ENCODE results near the gene CD74. TPM values are rescaled to one million over a fixed set of nuclear protein-coding genes. Genes with fewer than 3 reads are reported as not detected.

The CD74 gene
- total RNA-seq, 1 donor from 2014 or later, result 1.1 TPM

DNA sequence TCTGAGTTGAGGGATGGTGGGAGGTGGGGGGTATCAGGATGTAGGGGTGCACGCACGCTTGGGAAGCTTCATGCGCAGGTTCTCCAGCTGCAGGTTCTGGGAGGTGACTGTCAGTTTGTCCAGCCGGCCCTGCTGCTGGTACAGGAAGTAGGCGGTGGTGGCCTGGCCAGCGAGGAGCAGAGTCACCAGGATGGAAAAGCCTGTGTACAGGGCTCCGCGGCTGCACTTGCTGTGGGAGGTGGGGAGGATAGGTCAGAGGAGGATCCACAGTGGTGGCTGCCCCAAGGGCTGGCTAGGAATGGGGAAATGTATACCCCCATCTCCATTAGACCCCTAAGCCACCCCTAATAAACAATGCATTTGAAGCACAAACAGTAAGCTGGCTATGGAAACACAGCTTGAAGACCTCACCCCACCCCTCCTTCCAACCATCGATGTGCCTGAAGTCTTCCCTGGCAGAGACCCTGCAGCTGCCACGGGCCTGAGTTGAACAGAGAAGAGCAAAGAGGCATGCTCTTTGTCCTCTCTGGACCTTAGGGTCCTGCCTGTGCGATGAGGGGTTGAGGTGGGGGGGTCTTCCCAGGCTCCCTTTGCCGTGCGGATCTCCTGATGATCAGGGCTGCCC lies 5.5 kb downstream of the CD74 start:
- H3K4me3 ChIP-seq (ENCODE audit: low read depth, low read length), result no peak overlapping the region
- no peaks in the 10 kb centered on the region for H3K36me3 ChIP-seq (ENCODE audit: control insufficient read depth, insufficient read depth, low read length)
- FAIRE-seq, result no peak
- DNase-seq (ENCODE audit: low read depth), result no peak
- no peak for TF ChIP-seq CTCF (IDR thresholded peaks at IDR 0.05; ENCODE audit: insufficient read depth, low read length, severe bottlenecking)
- H3K27me3 ChIP-seq (ENCODE audit: control insufficient read depth, insufficient read depth, low read length), result no peaks in the 10 kb centered on the region

DNA sequence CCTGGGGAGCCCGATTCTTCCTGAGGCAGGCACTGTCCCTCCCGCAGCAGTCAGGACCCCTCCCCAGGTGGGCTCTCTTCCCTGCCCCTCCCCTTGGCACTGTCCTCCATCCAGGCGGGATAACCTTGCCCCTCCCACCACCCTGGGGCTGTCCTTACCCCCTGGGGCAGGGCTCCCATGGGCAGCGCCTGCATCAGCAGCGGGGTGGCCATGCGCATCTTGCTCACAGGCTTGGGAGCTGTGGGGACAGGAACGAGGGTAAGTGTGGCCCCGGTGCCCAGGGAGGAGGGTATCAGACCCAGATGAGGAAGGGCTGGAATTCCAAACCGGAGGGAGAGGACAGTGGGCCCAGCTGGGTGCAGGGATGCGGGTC lies 6.0 kb downstream of the CD74 start:
- Histone ChIP-seq H3K4me3 (ENCODE audit: low read depth, low read length) (no peak overlapping the region), H3K27me3 (ENCODE audit: control insufficient read depth, insufficient read depth, low read length) (no peaks in the 10 kb centered on the region), H3K36me3 (ENCODE audit: control insufficient read depth, insufficient read depth, low read length) (no peaks in the 10 kb centered on the region)
- no peak for TF ChIP-seq CTCF (IDR thresholded peaks at IDR 0.05; ENCODE audit: insufficient read depth, low read length, severe bottlenecking)
- FAIRE-seq (no peak), DNase-seq (ENCODE audit: low read depth) (no peak)

DNA sequence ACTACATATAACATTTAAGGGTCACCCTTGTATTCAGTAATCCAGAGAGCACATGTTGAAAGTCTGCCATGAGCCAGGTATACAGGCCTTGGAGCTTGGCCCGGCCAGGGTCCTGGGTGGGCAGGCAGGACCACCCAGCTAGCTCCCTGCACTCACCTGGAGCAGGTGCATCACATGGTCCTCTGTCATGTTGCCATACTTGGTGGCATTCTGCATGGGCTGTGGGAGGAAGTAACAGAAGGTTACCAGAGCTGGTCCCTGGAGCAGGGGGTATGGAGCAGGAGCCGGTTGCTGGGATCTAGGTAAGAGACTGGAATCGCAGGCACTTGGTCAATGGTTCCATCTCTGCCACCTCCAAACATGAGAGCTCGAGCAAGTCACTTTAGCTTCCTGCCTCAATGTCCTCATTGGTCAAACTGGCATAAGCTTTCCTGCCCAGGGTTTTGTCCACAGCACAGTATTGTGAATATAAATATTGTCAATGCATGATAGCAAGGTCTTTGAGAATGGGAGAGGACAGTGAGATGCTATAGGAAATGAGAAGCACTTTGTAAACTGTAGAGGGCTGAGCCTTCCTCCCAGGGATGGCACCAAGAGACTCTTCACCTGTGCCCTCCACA lies 6.5 kb downstream of the CD74 start:
- Histone ChIP-seq H3K4me3 (ENCODE audit: low read depth, low read length) (no peak overlapping the region), H3K27me3 (ENCODE audit: control insufficient read depth, insufficient read depth, low read length) (no peaks in the 10 kb centered on the region), H3K36me3 (ENCODE audit: control insufficient read depth, insufficient read depth, low read length) (no peaks in the 10 kb centered on the region)
- DNase-seq (ENCODE audit: low read depth) (no peak), FAIRE-seq (no peak)
- TF ChIP-seq CTCF (IDR thresholded peaks at IDR 0.05; ENCODE audit: insufficient read depth, low read length, severe bottlenecking), result no peak

DNA sequence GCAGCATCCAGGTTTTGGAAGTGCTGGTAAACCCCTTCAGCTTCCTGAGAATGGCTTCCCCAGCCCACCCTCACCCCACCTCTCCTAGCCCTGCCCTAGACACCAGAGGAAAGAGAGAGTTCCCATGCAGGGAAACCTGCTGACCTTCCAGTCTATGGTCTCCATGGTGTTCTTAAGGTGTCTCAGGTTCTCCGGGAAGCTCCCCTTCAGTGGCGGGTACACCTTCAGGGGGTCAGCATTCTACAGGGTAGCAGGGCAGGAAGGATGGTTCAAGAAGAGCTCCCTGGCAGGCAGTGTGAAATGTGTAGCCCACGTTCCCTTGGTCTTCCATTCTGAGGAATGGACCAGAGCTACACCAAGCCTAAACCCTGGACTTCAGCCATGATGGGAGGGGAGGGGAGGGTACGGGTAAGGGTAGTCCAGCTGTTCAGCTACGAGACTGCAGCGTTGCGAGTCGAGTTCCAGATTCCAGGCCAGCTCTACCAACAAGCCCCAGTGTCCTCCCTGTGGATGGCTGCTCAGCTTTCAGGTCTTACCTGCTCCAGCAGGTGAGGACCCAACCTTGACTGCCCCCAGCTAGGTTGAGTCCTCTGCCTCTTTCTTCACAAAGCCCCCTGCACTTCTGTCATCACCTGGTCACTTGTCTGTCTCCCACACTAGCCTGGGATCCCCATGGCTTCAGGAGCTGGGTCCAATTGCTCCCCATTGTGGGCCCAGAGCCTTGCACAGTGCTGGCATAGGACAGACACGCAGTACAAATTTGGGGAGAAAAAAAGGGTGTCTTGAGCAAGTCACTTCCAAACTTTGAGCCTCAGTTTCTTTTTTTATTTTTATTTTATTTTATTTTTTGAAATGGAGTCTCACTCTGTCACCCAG lies 7.5 kb downstream of the CD74 start:
- peaks cover 6% of the 10 kb centered on the region for H3K36me3 ChIP-seq (ENCODE audit: control insufficient read depth, insufficient read depth, low read length)
- FAIRE-seq (no peak), DNase-seq (ENCODE audit: low read depth) (no peak)
- TF ChIP-seq CTCF (IDR thresholded peaks at IDR 0.05; ENCODE audit: insufficient read depth, low read length, severe bottlenecking), result no peak
- no peaks in the 10 kb centered on the region for H3K27me3 ChIP-seq (ENCODE audit: control insufficient read depth, insufficient read depth, low read length)
- H3K4me3 ChIP-seq (ENCODE audit: low read depth, low read length), result no peak overlapping the region

GRCh38 chr5:150404535-150404934 lies 8.2 kb downstream of the CD74 start:
- Histone ChIP-seq H3K27me3 (ENCODE audit: control insufficient read depth, insufficient read depth, low read length) (no peaks in the 10 kb centered on the region), H3K4me3 (ENCODE audit: low read depth, low read length) (no peak overlapping the region), H3K36me3 (ENCODE audit: control insufficient read depth, insufficient read depth, low read length) (peaks cover 9% of the 10 kb centered on the region)
- FAIRE-seq (no peak), DNase-seq (ENCODE audit: low read depth) (no peak)
- no peak for TF ChIP-seq CTCF (IDR thresholded peaks at IDR 0.05; ENCODE audit: insufficient read depth, low read length, severe bottlenecking)

All from bronchial epithelial cell (primary cell).